OCI-M1 (cell line): ENCODE data around the gene CFAP221.

ENCODE experiments used
- DNase-seq: peaks from one replicate; lab custom pipeline; 2025; lab: John Stamatoyannopoulos, UW

The CFAP221 gene

DNA sequence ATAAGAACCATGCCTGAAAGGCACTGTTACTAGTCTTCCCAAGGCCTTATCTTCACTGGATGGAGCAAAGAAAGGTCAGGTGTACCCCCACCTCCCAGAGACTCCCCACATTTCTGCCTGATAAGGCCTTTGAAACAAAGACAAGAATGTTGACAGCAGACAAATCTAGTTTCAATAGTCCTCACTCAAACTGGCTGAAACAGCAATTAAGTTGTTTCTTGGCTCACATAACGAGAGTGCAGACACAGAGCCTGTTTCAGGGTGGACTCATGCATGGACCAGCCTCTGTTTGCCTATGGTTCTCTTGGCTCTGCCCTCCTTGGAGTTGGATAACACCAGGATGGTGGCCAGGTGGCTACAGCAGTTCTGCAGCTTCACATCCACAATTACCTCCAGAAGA, 7.5 kb upstream of the CFAP221 start:
- no peak for DNase-seq

GRCh38 chr2:119537792-119538191, 6.5 kb upstream of the CFAP221 start:
- no peak for DNase-seq

- no peak for DNase-seq
Measured at GRCh38 chr2:119541476-119541875, 2.8 kb upstream of the CFAP221 start.

DNA sequence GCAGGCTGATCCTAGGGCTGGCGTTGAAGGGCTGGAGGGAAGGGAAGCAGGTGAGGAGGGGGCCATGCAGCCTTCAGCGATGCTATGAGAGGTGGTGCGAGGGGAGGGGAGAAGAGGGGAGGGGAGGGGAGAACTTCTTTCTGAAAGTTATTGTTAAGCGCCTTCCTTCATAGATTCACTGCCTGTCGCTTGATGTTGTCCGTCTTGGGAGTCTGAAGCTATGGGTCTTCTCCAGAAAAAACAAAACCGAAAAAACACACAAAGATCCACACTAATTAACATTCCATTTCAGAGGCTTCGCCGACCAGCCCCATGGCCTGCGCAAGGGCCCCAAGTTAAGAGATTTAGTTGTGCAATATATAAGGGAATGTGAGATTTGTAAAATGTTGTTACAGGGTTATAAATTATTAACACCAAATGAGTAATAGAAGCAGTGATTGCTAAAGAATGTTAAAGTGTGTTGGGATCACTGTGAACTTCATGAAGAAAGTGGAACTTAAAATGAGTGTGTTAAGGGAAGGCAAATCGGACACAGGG, 758 bp downstream of the CFAP221 start:
- no peak for DNase-seq

DNA sequence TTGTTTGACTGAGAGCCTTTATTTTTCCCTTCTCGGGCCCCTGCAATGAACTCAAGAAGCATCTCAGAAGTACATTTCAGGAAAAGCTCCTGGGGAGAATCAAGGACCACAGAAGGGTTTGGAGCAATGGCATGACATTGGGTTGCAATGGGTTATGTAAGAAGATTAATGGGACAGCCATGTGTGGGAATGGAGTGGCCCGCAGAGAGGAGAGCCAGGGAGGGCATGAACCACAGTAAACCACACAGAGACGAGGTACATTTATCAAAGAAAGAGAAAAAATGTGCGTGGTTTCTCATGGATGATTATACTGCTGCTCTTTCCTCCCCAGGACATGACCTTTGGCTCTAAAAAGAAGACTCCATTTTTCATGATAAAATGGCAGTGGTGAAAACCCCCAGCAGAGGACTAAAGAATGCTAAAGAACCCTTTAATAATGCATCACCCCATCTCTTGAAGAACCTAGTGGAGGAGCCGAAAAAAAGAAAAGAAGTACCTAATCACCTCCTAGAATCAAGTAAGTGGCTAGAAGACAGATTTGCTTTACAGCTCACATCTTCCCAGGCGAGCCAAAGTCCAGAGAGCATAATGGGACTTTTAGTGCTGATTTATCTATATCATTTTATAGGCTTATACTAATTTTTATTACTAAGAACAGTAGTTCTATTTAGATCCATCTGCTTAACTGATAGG, 1.7 kb downstream of the CFAP221 start:
- DNase-seq = no peak

DNA sequence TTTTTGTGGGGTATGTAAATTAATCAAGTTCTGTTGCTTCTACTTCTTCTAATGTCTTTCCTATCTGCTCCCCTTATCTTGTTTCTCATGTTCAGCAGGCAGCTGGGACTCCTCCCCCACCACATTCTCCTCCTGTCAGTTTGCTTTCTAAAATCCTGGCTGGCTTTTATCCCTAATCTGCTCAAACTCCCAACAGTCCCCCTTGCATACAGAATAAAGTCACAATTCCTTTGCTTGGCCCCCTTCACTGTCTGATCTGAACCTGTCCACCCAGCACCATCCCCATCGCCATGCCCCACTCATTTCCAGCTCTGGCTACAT, 2.2 kb downstream of the CFAP221 start:
- DNase-seq = peak; percentile 16

DNA sequence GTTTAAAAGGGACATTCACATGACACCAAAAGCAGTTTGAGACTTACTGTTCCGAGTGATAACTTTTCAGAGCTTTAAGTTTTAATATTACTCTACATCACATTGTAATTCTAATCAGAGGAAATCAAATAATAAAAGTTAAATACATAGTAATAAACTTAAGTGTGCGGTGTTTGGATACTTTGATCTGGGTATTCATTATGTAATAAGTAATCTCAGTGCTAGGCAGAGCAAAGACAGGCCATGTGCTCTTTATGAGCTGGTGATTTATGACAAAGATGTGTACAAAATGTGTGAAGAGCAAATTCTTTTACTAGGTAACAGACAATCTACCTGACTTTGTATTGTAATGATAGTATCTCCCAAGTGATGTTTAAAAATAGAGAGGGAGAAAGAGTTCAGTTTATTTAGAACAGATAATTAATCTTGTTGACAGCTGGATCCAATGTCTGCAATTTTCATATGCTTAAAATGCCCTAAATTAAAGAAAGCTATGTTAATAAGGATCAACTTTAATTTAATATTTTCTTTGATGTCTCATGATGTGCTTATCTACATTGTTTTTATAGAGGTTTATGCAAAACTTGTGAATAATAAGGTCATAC, 4.4 kb downstream of the CFAP221 start:
- no peak for DNase-seq

DNA sequence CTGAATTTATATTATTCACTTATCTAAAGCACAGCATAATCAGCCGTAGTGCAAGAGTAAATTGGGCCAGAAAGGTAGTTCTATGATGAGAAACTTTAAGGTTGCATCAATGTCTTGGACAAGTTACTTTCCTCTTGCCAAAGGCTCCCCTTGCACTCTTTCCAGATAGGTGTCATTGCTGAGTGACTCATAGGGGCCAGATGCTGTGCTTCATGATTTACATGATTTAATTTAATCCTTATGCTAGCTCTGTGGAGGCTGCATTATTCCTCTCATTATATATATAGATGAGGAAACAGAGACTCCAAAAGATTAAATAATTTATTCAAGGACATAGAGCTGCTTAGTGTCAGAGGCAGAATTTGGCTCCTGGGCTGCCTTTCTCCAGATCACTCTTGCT, 5.0 kb downstream of the CFAP221 start:
- no peak for DNase-seq

GRCh38 chr2:119550346-119550745, 6.1 kb downstream of the CFAP221 start:
- no peak for DNase-seq

GRCh38 chr2:119550856-119551255, 6.6 kb downstream of the CFAP221 start:
- DNase-seq = no peak

DNA sequence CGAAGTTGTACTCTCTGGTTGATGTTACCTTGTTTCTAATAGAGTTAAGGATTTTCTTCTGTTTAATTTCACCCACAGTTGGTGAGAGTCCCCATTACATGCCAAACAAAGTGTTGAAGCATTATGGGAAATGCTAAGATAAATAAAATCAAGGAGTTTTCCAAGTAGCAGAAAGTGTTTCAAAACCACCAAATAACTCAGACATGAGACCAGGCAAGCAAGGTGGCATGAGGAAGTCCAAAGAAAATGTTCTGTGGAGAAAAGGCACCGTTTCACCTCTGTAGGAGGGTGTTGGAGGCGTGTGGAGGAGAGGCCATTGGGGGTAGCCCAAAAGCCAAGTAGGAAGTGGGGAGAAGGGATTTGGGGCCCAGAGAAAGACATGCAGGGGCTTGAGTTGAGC, 8.7 kb downstream of the CFAP221 start:
- no peak for DNase-seq

DNA sequence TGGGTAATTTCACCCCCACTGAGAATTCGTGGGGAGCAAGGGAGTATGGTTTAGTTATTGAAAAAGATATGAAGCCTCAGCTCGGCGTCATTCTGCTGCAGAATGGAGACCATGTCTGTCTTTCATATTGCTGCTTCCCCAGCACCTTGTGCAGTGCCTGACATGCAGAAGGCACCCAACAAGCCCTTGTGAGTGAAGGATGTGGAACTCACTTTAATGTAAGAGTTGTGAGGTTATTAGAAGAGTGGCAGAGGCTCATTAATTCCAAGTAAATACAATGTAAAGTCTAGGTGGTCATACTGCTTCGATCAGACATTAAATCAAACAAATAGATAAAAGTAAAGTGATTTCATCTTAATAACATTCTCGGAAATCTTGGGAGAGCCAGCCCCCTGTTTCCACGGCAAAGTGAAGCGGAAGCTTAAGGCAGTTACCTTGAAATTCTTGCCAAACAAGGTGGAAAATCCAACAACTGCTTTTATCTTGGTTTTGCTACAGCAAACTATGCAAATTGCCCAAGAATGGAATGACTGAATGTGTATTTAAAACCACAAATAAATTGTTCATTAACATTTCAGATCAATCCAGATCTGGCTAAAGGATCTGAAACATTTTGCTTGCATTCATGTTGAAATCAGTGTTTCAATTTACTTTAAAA, 9.6 kb downstream of the CFAP221 start:
- no peak for DNase-seq

GRCh38 chr2:119565481-119565880, 21.2 kb downstream of the CFAP221 start:
- DNase-seq = no peak

GRCh38 chr2:119567292-119567691, 23.0 kb downstream of the CFAP221 start:
- DNase-seq = no peak

DNA sequence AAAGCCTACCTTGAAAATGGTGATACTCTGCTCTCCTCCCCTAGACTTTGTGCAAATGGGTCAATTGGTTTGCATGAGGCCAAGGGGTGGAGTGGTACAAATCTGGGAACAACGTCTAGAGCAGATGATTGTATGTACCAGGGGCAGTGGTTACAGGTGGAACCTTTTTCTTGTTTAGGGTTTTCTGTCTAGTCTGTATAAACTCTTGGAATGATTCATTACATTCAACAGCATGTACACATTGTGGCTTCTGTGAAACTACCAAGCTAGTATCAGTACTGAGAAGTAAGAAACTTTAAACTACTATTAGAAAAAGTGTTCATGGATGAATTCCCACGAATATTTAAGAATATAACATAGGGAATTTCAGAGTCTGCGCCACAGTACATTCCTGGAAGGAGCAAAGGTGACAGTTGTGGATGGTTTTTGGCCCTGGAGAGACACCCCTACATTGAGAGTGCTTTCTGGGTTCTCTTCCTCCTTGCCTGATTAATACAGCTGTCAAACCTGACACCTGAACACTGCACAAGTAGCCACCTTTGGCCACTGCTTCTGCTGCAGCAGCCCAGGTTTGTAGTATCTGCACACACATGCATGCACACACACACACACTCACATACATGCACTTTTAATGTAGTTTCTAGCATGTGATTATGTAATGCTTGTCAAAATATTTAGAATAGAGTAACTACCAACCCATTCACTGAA, 30.0 kb downstream of the CFAP221 start:
- no peak for DNase-seq

GRCh38 chr2:119574864-119575263, 30.6 kb downstream of the CFAP221 start:
- DNase-seq = peak; percentile 5

DNA sequence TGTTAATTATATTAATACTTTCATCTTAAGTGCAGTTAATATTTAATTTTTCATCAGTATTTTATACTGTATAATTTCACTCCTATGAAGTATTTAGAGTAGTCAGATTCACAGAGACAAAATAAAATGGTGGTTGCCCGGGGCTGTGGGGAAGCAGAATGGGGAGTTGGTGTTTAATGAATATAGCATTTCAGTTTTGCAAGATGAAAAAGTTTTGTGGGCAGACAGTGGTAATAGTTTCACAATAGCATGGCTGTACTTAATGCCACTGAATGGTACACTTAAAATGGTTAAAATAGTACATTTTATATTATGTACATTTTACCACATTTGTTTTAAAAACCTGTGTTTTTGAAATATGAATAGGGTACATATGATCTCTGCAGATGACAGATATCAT, 31.2 kb downstream of the CFAP221 start:
- no peak for DNase-seq

DNA sequence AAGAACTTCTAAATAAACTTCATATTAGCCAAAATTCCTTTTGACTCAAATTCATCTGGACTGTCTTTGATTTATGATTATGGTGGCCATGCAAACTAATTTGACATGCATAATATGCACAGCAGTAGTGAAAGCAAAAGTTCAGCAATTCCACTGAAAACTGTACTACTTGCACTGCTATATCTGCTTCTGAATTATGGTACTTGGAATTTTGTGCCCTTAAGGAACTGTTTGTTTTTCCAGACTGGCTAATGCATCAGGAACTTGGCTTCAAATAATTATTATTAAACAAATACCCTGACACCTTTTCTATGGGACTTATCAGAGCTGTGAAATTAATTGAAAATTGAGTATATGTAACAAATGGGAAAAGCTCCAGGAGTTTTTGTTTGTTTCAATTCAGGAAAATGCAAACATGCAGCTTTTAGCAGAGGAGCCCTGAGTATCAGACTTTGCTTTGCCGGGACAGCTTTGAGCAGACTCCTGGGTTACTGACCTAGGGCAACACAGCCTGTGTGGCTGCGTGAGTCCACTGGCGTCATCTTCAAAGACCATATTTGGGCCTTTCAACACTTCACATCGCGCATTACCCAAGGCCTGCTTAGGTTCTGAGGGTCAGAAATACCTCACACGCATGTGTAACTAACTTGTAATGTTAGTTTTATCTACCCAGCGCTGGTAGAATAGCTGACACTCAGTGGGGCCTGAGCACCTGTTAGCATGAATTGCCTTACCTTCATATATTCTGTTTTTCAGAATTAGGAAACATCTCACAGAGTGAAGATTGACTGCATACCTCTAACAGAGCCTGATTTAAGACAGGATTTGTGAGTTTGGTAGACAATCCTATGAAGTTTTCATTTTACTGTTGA, 35.4 kb downstream of the CFAP221 start:
- DNase-seq = no peak

GRCh38 chr2:119580550-119581072, 36.4 kb downstream of the CFAP221 start:
- no peak for DNase-seq

DNA sequence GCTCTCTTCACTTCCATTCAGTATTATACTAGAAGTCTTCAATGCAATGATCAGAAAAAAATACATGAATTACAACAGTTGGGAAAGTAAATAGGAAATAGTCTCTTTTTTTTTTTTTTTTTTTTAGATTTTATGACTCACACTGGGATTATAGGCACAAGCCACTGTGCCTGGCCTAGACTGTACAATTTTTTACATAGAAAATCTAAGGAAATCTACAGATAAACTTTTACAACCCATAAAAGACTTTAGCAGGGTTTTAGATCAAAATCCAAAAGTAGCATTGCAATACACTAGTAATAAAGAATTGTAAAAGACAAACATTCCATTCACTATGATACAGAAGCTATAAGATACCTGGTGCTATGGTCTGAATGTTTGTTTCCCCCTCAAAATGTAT, 39.0 kb downstream of the CFAP221 start:
- no peak for DNase-seq

DNA sequence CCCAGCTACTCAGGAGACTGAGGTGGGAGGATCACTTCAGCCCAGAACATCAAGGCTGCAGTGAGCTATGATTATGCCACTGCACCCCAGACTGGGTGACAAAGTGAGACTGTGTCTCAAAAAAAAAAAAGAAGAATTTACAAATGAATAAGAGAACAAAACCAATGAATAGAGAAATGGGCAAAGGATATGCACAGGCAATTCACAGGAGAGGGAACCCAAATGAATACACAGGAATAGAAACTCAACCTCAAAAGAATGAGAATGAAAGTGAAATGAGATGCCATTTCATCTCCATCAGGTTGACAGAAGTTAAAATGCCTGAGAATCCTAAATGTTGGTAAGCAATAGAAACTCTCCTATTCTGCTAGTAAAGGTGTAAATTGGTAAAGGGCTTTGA, 40.2 kb downstream of the CFAP221 start:
- no peak for DNase-seq

- no peak for DNase-seq
Measured at GRCh38 chr2:119586085-119586484, 41.8 kb downstream of the CFAP221 start.
